GM12878 (cell line): ENCODE data around the gene PLCB4. TPM values are rescaled to one million over a fixed set of nuclear protein-coding genes. Genes with fewer than 3 reads are reported as not detected.

Experiments
- ATAC-seq: fragments of 200-7000 bp; cut with Tn5 transposase; 3 replicates; pipeline ENCODE4 v1.9.1; 2020; ENCODE audit warnings: mild to moderate bottlenecking, moderate library complexity
- BruUV-seq: library from RNA; stranded (reverse); fragments of 400-500 nt; replicated peaks from 2 replicates; lab custom pipeline; 2021; lab: Mats Ljungman, UMichigan
- CTCF ChIA-PET: fragments of 300-600 bp; sonication (Branson Sonifier 250); formaldehyde crosslinking; extraction: SDS; loops from one replicate; lab custom pipeline; 2021; ENCODE audit warnings: inconsistent platforms; lab: Yijun Ruan, JAX
- POLR2A ChIA-PET: fragments of 350-600 bp; formaldehyde crosslinking; extraction: SDS; loops from one replicate; lab custom pipeline; 2021; ENCODE audit warnings: inconsistent platforms; lab: Charles Lee
- RAD21 ChIA-PET: fragments of 300-600 bp; sonication (Branson Sonifier 250); formaldehyde crosslinking; loops from one replicate; lab custom pipeline; 2023; ENCODE audit warnings: antibody characterized with exemption; ENCODE audit not compliant: unreplicated experiment; lab: Charles Lee
- SMC1A ChIA-PET: fragments of 300-600 bp; sonication (Branson Sonifier 250); formaldehyde crosslinking; loops from one replicate; lab custom pipeline; 2023; ENCODE audit not compliant: unreplicated experiment, uncharacterized antibody; lab: Charles Lee
- DNase-seq: peaks from one replicate; pipeline ENCODE4 v3.0.0-alpha.2; 2011; ENCODE audit warnings: low read depth, low spot score
- FAIRE-seq: peaks from 3 replicates; lab custom pipeline; 2011; peaks lifted over from hg19 to GRCh38; lab: Jason Lieb, UNC
- H2AFZ ChIP-seq: 2 replicates; pipeline ENCODE4 v1.6.0; 2011; ENCODE audit warnings: low read depth, low read length, control low read depth; ENCODE audit not compliant: control insufficient read depth
- H3K27ac ChIP-seq: 2 replicates; pipeline ENCODE4 v1.5.1; 2011; ENCODE audit warnings: control low read depth; ENCODE audit not compliant: control insufficient read depth, insufficient read depth
- H3K27me3 ChIP-seq, 2 experiments: replicated peaks in 1 of 2; 2 replicates each; pipeline versions ENCODE4 v1.6.0 to v1.6.1; 2011; ENCODE audit warnings: low read length in 1 of 2; ENCODE audit not compliant: control insufficient read depth in 2 of 2, insufficient read depth in 2 of 2
- H3K36me3 ChIP-seq, 2 experiments: 2 replicates each; pipeline ENCODE4 v1.5.1; 2011; ENCODE audit warnings: low read length in 1 of 2; ENCODE audit not compliant: control insufficient read depth in 2 of 2, insufficient read depth in 2 of 2
- H3K4me1 ChIP-seq: 2 replicates; pipeline ENCODE4 v1.6.1; 2011; ENCODE audit warnings: mild to moderate bottlenecking, low read length, moderate library complexity, mixed read lengths; ENCODE audit not compliant: control insufficient read depth, insufficient read depth
- H3K4me2 ChIP-seq: 2 replicates; pipeline ENCODE4 v1.6.0; 2011; ENCODE audit warnings: control low read depth; ENCODE audit not compliant: control insufficient read depth, insufficient read depth
- H3K4me3 ChIP-seq: fragments of 200-600 bp; sonication (generic); 2 replicates; pipeline ENCODE4 v1.5.1; 2016
- H3K79me2 ChIP-seq: 2 replicates; pipeline ENCODE4 v1.6.0; 2011; ENCODE audit warnings: low read length; ENCODE audit not compliant: control insufficient read depth, insufficient read depth
- H3K9ac ChIP-seq: 2 replicates; pipeline ENCODE4 v1.8.0; 2011; ENCODE audit warnings: low read length, control low read depth, mixed read lengths; ENCODE audit not compliant: control insufficient read depth, insufficient read depth
- H3K9me3 ChIP-seq: replicated peaks from 3 replicates; pipeline ENCODE4 v1.5.1; 2011; ENCODE audit warnings: mild to moderate bottlenecking, low read length; ENCODE audit not compliant: control insufficient read depth, insufficient read depth
- H4K20me1 ChIP-seq: 2 replicates; pipeline ENCODE4 v1.6.0; 2011; ENCODE audit not compliant: control insufficient read depth, insufficient read depth
- ASH2L ChIP-seq: fragments of 300-600, 200-600 bp; sonication (generic); IDR thresholded peaks from 2 replicates; pipeline ENCODE4 v1.6.1; 2017; ENCODE audit warnings: low read depth, mild to moderate bottlenecking, borderline replicate concordance
- CBX3 ChIP-seq: fragments of 200-600 bp; sonication (generic); IDR thresholded peaks from 2 replicates; pipeline ENCODE4 v1.6.1; 2016; ENCODE audit warnings: low read depth, borderline replicate concordance
- EP300 ChIP-seq, 2 experiments: fragments of 150-350 bp in 1 of 2; IDR thresholded peaks; 2 replicates each; pipeline ENCODE4 v1.6.1; 2011 to 2012; ENCODE audit warnings: low read depth in 2 of 2, low read length in 2 of 2, borderline replicate concordance in 1 of 2, improper control_type of control experiment in 1 of 2, inconsistent platforms in 1 of 2; ENCODE audit not compliant: control insufficient read depth in 1 of 2
- FOS ChIP-seq: IDR thresholded peaks from 3 replicates; pipeline ENCODE4 v1.6.1; 2011; ENCODE audit warnings: borderline replicate concordance; ENCODE audit not compliant: insufficient read length; ENCODE audit errors: extremely low read depth
- HDAC6 ChIP-seq: fragments of 200-600 bp; sonication (generic); IDR thresholded peaks from one replicate; pipeline ENCODE4 v1.8.0; 2017; ENCODE audit warnings: antibody characterized with exemption; ENCODE audit not compliant: unreplicated experiment
- MLLT1 ChIP-seq: fragments of 450-650 bp; IDR thresholded peaks from 2 replicates; pipeline ENCODE4 v1.6.1; 2016; ENCODE audit warnings: mild to moderate bottlenecking
- RBBP5 ChIP-seq: fragments of 200-600 bp; sonication (generic); conservative IDR thresholded peaks from 2 replicates; pipeline ENCODE4 v1.6.1; 2016
- SP1 ChIP-seq: IDR thresholded peaks from one replicate; pipeline ENCODE4 v1.6.1; 2011; ENCODE audit warnings: low read depth, low read length
- WRNIP1 ChIP-seq: IDR thresholded peaks from 2 replicates; pipeline ENCODE4 v1.6.1; 2011; ENCODE audit warnings: low read depth, low read length, improper control_type of control experiment, borderline replicate concordance
- ZNF24 ChIP-seq: fragments of 450-650 bp; IDR thresholded peaks from 2 replicates; pipeline ENCODE4 v1.6.1; 2017; ENCODE audit warnings: antibody characterized with exemption, mild to moderate bottlenecking
- ZNF384 ChIP-seq: IDR thresholded peaks from 2 replicates; pipeline ENCODE4 v1.6.1; 2012; ENCODE audit warnings: low read depth, mild to moderate bottlenecking, low read length, improper control_type of control experiment, borderline replicate concordance
- WGBS: methylation state at CpG from one replicate; pipeline ENCODE4 v1.1.6; 2016; ENCODE audit warnings: low lambda C conversion rate; ENCODE audit not compliant: insufficient replicate concordance, insufficient coverage; ENCODE audit errors: missing lambda C conversion rate; 5-methylcytosine and 5-hydroxymethylcytosine counted together
- in situ Hi-C: fragments of 300-500 bp; cut with MboI; formaldehyde crosslinking; loops from 9 replicates; pipeline ENCODE4 v1.14.3; 2018; ENCODE audit warnings: mixed read lengths
- intact Hi-C: fragments of 100-400 bp; cut with micrococcal nuclease; formaldehyde crosslinking; loops from one replicate; pipeline ENCODE4 v1.14.2; 2022; ENCODE audit not compliant: unreplicated experiment
- polyA plus RNA-seq, 11 experiments: library from polyadenylated mRNA; depleted of rRNA in 4 of 11; unstranded in 6 of 11; stranded (reverse) in 5 of 11; fragments of >200 nt; fragmentation: Nextera tagmentation in 4 of 11; fragmentation: Illumina TruSeq in 1 of 11; extraction: Ambion mirVana in 4 of 11; extraction: Trizol in 1 of 11; gene quantifications; 1 replicate in 1 of 11; 2 replicates in 10 of 11; pipeline versions ENCODE4 v1.2.1 to v1.2.3, GENCODE V29; 2011 to 2016; ENCODE audit warnings: inconsistent platforms in 2 of 11, missing spikeins in 2 of 11, low read depth in 1 of 11
- total RNA-seq, 4 experiments: library from RNA; depleted of rRNA in 3 of 4; stranded (reverse); fragments of >200 nt in 3 of 4; fragmentation: Illumina TruSeq in 1 of 4; extraction: Trizol in 1 of 4; gene quantifications; 2 replicates each; pipeline versions ENCODE4 v1.2.1 to v1.2.3, GENCODE V29; 2013 to 2021
- TF ChIP-seq, protein P1 (sequence below): IDR thresholded peaks from 2 replicates; pipeline ENCODE4 v1.6.1; 2012; ENCODE audit warnings: mild to moderate bottlenecking, low read depth, low read length
- TF ChIP-seq, protein P2 (sequence below): fragments of 450-650 bp; IDR thresholded peaks from 2 replicates; pipeline ENCODE4 v1.6.1; 2017; ENCODE audit warnings: mild to moderate bottlenecking
- TF ChIP-seq, protein P3 (sequence below): IDR thresholded peaks from 2 replicates; pipeline ENCODE4 v1.6.1; 2012; ENCODE audit warnings: low read depth, low read length, improper control_type of control experiment
- TF ChIP-seq, protein P4 (sequence below): fragments of 450-650 bp; IDR thresholded peaks from 2 replicates; pipeline ENCODE4 v1.6.1; 2017; ENCODE audit warnings: low read depth, mild to moderate bottlenecking, moderate library complexity

The PLCB4 gene
- total and polyA plus RNA-seq, 10 of the 15 experiments (the other 5 are each of a cell fraction or from before 2014, with no cell fraction given), result not detected

DNA sequence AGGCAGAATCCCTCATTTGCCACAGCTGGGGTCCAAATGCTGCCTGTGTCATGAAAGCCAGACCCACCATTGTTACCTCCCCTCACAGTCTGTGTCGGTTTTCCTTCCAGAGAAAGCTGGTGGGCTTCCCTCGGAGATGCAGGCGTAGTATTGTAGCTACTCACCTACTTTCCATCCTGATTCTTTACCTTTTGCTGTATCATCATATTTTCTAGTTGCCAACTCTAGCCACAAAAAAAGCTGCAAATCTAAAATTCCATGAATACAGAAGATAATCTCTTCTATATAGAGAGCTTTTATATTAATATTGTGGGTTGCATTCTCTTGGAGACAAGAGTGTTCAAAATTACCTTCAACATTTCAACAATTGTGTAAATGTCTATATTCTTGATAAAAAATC is 347.5 kb downstream of the PLCB4 start:
- H3K9me3 ChIP-seq, result no peaks in the 10 kb centered on the region
- ChIA-PET CTCF (interaction anchor here (7.3 kb wide), 1 partner anchor 8 kb away, joined by 52 read pairs; no protein-coding TSS in a partner anchor), POLR2A (no interaction called here), SMC1A (interaction anchor here (1.9 kb wide), 1 partner anchor 9 kb away, joined by 6 read pairs; no protein-coding TSS in a partner anchor), RAD21 (no interaction called here)
- H3K27me3 ChIP-seq, result no peaks in the 10 kb centered on the region
- no peaks in the 10 kb centered on the region for H3K79me2 ChIP-seq
- no peak overlapping the region for H3K27ac ChIP-seq
- H4K20me1 ChIP-seq, result no peaks in the 10 kb centered on the region
- H3K9ac ChIP-seq, result no peak overlapping the region
- no peak overlapping the region for H3K4me2 ChIP-seq
- DNase-seq, result no peak
- peaks cover 14% of the 10 kb centered on the region for H3K4me1 ChIP-seq
- H3K36me3 ChIP-seq, result no peaks in the 10 kb centered on the region
- WGBS, result 12% methylated on average over 3 of the region's 3 CpGs
- intact Hi-C loops, result no loop called here
- no peak for ATAC-seq
- no peak overlapping the region for H3K4me3 ChIP-seq
- no peak for FAIRE-seq
- in situ Hi-C loops, result no loop called here
- no peak overlapping the region for H2AFZ ChIP-seq
- BruUV-seq, result no TSS peak
- TF ChIP-seq ASH2L (no peak), HDAC6 (no peak), MLLT1 (no peak), FOS (no peak), RBBP5 (no peak), WRNIP1 (no peak), EP300 (IDR thresholded peaks at IDR 0.05; ENCODE audit: borderline replicate concordance in 1 of 2, control insufficient read depth in 1 of 2, low read depth in 2 of 2, low read length in 2 of 2) (no peak), ZNF24 (no peak), CBX3 (no peak), SP1 (no peak), ZNF384 (no peak)
- TF ChIP-seq, protein P1, sequence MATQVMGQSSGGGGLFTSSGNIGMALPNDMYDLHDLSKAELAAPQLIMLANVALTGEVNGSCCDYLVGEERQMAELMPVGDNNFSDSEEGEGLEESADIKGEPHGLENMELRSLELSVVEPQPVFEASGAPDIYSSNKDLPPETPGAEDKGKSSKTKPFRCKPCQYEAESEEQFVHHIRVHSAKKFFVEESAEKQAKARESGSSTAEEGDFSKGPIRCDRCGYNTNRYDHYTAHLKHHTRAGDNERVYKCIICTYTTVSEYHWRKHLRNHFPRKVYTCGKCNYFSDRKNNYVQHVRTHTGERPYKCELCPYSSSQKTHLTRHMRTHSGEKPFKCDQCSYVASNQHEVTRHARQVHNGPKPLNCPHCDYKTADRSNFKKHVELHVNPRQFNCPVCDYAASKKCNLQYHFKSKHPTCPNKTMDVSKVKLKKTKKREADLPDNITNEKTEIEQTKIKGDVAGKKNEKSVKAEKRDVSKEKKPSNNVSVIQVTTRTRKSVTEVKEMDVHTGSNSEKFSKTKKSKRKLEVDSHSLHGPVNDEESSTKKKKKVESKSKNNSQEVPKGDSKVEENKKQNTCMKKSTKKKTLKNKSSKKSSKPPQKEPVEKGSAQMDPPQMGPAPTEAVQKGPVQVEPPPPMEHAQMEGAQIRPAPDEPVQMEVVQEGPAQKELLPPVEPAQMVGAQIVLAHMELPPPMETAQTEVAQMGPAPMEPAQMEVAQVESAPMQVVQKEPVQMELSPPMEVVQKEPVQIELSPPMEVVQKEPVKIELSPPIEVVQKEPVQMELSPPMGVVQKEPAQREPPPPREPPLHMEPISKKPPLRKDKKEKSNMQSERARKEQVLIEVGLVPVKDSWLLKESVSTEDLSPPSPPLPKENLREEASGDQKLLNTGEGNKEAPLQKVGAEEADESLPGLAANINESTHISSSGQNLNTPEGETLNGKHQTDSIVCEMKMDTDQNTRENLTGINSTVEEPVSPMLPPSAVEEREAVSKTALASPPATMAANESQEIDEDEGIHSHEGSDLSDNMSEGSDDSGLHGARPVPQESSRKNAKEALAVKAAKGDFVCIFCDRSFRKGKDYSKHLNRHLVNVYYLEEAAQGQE, result no peak
- TF ChIP-seq, protein P2, sequence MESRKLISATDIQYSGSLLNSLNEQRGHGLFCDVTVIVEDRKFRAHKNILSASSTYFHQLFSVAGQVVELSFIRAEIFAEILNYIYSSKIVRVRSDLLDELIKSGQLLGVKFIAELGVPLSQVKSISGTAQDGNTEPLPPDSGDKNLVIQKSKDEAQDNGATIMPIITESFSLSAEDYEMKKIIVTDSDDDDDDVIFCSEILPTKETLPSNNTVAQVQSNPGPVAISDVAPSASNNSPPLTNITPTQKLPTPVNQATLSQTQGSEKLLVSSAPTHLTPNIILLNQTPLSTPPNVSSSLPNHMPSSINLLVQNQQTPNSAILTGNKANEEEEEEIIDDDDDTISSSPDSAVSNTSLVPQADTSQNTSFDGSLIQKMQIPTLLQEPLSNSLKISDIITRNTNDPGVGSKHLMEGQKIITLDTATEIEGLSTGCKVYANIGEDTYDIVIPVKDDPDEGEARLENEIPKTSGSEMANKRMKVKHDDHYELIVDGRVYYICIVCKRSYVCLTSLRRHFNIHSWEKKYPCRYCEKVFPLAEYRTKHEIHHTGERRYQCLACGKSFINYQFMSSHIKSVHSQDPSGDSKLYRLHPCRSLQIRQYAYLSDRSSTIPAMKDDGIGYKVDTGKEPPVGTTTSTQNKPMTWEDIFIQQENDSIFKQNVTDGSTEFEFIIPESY, result no peak
- TF ChIP-seq, protein P3, sequence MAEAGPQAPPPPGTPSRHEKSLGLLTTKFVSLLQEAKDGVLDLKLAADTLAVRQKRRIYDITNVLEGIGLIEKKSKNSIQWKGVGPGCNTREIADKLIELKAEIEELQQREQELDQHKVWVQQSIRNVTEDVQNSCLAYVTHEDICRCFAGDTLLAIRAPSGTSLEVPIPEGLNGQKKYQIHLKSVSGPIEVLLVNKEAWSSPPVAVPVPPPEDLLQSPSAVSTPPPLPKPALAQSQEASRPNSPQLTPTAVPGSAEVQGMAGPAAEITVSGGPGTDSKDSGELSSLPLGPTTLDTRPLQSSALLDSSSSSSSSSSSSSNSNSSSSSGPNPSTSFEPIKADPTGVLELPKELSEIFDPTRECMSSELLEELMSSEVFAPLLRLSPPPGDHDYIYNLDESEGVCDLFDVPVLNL, result no peak
- TF ChIP-seq, protein P4, sequence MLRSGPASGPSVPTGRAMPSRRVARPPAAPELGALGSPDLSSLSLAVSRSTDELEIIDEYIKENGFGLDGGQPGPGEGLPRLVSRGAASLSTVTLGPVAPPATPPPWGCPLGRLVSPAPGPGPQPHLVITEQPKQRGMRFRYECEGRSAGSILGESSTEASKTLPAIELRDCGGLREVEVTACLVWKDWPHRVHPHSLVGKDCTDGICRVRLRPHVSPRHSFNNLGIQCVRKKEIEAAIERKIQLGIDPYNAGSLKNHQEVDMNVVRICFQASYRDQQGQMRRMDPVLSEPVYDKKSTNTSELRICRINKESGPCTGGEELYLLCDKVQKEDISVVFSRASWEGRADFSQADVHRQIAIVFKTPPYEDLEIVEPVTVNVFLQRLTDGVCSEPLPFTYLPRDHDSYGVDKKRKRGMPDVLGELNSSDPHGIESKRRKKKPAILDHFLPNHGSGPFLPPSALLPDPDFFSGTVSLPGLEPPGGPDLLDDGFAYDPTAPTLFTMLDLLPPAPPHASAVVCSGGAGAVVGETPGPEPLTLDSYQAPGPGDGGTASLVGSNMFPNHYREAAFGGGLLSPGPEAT, result no peak
